GM18870 (cell line): Measurements from ENCODE around the gene MALL.
"Not testable (repeated sequence)": the region's sequence is repeated elsewhere in the genome, so short reads cannot be mapped to it uniquely, and the experiment has no call there.

Experiments
- ATAC-seq: cut with Tn5 transposase; IDR thresholded peaks from one replicate; pipeline ENCODE4 v1.9.1; 2021; ENCODE audit warnings: moderate library complexity; ENCODE audit not compliant: unreplicated experiment

MALL gene

DNA sequence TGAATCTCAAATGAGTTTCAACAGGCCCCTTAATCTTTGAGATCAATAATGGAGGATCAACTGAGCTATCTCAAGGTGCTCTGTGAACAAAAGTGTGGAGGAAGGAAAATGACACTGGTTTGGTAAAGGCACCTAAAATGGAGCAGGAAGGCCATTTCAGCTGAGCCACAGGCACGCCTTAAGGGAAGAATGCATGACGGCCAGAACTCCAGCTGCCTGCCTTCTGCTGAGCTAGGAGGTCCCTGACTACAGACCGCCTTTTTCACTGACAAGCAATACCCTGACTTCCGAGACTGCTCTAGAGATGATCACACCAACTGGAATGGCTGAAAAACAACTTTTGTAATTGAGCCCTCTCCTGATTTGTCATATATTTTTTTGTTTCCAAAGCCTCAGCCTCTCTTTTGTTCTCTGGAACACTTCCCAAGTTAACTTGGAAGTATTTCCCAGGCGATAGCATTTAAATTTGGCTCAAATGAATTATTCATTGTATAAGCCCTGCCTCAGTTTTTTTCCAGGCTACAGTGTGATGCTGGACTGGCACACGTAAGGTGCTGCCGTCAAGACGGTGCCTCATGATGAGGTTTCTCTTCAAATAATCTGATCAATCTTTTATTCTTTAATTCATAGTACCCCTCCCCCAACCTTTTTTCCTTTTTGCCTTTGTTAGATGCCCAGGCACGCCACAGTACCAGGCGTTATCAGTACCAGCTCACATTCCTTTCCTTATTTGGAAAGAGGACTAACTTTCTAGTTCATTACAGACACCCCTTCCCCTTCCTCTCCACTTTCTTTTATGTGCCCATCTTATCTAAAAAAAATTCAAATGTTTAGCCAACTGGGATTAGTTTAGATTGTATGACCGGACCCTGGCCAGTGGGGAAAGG is 60.9 kb downstream of the MALL start:
- not testable (repeated sequence) for ATAC-seq

DNA sequence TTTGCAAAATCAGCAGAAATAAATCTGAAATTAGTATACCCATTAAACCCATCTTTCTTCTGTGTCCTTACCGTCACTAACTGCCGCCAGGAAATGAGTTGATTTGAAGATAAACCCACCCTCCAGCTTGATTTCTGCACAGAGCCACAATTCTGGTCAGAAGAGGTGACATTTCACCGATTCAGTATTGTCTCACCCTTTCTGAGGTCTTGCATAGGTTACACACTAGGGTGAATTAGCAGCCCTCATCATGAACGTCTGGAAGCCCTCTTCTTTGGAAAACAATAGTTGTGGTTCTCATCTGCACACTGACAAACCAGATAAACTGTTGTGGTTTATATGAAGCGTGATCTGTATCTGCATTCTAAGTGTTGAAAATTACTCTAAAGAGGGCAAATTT is 61.9 kb downstream of the MALL start:
- ATAC-seq: not testable (repeated sequence)

DNA sequence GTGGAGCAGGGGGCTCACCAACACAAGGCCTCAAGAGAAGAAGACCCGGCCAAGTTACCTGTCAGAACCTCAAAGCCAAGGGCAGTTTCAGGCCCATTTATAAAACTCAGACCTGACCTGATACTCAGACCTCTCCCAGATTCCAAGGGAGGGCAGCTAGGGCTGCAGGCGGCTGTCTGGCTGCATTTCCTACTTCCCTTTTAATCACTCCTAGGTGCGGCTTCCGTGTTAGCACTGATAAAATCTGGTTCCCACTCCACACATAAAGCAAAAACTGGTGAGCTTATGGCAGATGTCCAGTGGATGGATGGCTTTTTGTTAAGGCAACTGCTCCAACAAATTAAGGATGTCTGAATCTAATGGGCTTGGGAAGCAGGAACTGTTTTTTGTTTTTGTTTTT is 63.5 kb downstream of the MALL start:
- ATAC-seq: not testable (repeated sequence)

DNA sequence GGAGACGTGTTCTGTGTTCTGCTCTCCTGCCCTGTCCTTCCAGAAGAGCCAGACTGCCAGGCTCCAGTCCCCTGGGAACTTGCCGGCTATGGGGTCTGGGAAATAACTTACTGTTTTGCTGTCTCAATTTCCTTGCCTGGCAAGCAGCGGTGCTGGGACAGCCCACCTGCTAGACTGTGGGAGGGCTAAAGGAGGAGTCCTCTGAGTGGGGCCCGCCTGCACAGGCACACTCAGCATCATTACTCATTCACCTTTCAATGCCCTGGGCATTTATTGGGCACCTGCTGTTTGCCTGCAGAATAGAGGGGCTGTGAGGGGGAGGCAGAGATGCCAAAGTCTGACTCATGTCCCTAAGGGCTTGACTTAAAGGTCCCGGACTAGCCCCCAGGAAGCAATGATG is 65.4 kb downstream of the MALL start:
- not testable (repeated sequence) for ATAC-seq

DNA sequence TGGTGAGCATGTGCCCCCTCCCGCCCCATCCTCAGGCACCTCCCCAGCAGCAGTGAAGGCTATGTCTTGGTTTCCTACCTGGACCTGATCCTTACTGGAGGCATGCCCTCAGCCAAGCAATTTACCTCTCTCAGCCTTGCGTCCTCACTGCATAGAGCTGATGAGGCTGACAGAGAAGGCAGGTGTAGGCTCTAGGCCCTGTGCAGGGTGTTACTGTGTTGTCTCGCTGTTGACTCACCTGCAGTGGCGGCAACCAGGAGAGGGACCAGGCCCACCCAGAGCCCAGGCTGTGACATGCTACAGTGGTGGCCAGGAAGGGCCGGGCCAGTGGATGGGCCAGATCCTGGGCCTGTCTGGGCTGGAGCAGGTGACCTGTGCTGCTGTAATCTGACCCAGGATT is 65.9 kb downstream of the MALL start:
- not testable (repeated sequence) for ATAC-seq

- ATAC-seq: not testable (repeated sequence)
Observed at GRCh38 chr2:110048255-110049197, 67.1 kb downstream of the MALL start.

GRCh38 chr2:110047225-110047624 is 68.4 kb downstream of the MALL start:
- ATAC-seq: not testable (repeated sequence)

DNA sequence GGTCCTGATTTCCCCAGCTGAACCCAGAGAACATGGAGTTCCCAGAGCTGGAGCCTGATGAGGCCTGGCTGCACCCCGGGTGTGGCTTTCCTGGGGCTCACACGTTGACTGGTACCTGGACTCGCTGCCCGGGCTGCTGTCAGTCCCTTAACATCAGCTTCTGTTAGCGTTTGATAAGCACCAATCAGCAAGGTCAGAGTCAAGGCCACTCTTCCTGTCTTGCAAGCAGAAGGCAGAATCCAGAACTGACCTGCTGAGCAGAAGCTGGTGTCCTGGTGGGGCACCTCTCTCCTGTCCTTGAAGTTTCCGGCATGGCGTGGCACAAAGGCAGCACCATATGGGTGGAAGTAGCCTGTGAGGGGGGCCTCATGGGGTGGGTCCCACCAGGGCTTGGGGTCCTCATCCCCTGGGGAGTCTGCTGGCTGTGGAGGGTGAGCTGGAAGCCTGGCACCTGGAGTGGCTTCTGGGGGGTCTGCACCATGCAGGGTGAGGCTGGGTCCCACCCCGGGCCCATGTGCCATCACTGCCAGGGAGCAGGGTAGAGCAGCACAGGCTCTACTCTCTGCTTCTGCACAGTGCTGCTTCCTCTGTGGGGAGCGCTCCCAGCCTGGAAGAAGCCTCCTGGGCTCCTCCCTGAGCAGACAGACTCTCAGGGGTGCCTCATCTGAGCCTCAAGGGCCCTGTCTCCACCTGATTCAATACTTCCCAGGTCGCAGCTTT is 73.5 kb downstream of the MALL start:
- not testable (repeated sequence) for ATAC-seq

DNA sequence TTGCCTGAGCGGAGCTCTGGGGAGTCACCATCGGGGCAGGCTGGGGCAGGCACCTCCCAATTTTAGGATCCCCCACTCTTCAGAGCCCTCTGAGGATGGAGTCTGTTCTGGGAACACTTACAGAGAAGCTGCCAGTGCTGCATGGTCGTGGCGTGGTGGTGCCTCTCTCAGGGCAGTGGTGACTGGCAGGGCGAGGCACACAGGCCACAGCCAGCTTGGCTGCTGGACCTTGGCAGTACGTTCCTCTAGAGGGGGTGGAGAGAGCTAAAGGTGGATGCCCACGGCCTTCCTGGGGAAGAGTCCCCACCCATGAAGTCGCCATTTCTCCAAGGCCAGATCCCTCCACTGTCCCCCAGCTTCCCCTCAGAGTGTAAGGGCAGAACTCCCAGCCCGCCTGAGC is 78.3 kb downstream of the MALL start:
- not testable (repeated sequence) for ATAC-seq

- ATAC-seq: not testable (repeated sequence)
Observed at GRCh38 chr2:110035384-110035783, 80.2 kb downstream of the MALL start.

DNA sequence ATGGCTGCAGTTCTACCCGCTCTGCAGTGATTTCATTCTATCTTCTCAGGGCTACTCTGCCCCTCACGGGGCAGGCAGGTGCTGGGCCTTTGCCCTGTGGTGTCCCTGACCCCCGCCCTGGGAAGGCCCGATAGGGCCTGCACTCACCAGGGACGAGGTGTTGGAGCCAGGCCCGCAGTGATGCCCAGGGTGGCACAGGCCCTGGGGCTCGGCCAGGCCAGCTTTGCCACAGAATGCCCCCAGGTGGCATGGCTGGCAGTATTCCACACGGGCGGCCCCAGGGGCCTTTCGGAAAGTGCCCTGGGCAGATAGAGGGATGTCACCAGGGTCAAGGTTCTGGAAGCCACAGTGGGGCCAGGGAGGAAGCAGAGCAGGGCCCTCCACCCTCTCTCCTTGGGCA is 80.7 kb downstream of the MALL start:
- ATAC-seq: not testable (repeated sequence)
